HepG2 (cell line): ENCODE data around the gene SUPT20HL2. TPM values are rescaled to one million over a fixed set of nuclear protein-coding genes. Genes with fewer than 3 reads are reported as not detected.

Experiments used
- BORCS8-MEF2B ChIP-seq: sonication (generic); formaldehyde crosslinking; IDR thresholded peaks from 2 replicates; pipeline ENCODE4 v1.8.0; 2022; ENCODE audit warnings: mild to moderate bottlenecking, missing genetic modification reagents
- DBP ChIP-seq: sonication (generic); formaldehyde crosslinking; IDR thresholded peaks from 2 replicates; pipeline ENCODE4 v1.4.0; 2020; ENCODE audit warnings: missing genetic modification reagents; ENCODE audit errors: not compliant biosample characterization
- E2F5 ChIP-seq: sonication (generic); formaldehyde crosslinking; conservative IDR thresholded peaks from 2 replicates; pipeline ENCODE4 v1.4.0; 2020; ENCODE audit warnings: missing genetic modification reagents
- MXI1 ChIP-seq: IDR thresholded peaks from 3 replicates; pipeline ENCODE4 v1.6.1; 2012; ENCODE audit warnings: low read depth, low read length, inconsistent platforms, borderline replicate concordance
- SMC3 ChIP-seq: IDR thresholded peaks from 2 replicates; pipeline ENCODE4 v1.6.1; 2011; ENCODE audit warnings: low read length, improper control_type of control experiment
- TSC22D2 ChIP-seq: sonication (generic); formaldehyde crosslinking; IDR thresholded peaks from 2 replicates; pipeline ENCODE4 v1.5.1; 2020; ENCODE audit warnings: missing genetic modification reagents, mild to moderate bottlenecking, borderline replicate concordance
- ZNF274 ChIP-seq: sonication (generic); formaldehyde crosslinking; IDR thresholded peaks from 2 replicates; pipeline ENCODE4 v1.5.1; 2020; ENCODE audit warnings: mild to moderate bottlenecking, missing genetic modification reagents
- ZNF34 ChIP-seq: sonication (generic); formaldehyde crosslinking; IDR thresholded peaks from 2 replicates; pipeline ENCODE4 v1.4.0; 2020; ENCODE audit warnings: mild to moderate bottlenecking, missing genetic modification reagents, borderline replicate concordance
- ZNF879 ChIP-seq: sonication (generic); formaldehyde crosslinking; IDR thresholded peaks from 2 replicates; pipeline ENCODE4 v1.8.1; 2023; ENCODE audit warnings: missing genetic modification reagents
- polyA plus RNA-seq, 8 experiments: library from polyadenylated mRNA; depleted of rRNA in 3 of 8; stranded (reverse) in 7 of 8; unstranded in 1 of 8; fragments of >200 nt; fragmentation: Illumina TruSeq in 4 of 8; extraction: Trizol in 4 of 8; gene quantifications; 2 replicates each; pipeline versions ENCODE4 v1.2.1 to v1.2.3, GENCODE V29; 2011 to 2016; ENCODE audit warnings: low read depth in 4 of 8, missing spikeins in 1 of 8, mixed read lengths in 1 of 8; ENCODE audit not compliant: insufficient read depth in 1 of 8
- total RNA-seq, 5 experiments: library from RNA; depleted of rRNA; stranded (reverse); fragments of >200 nt; fragmentation: Illumina TruSeq; extraction: Trizol; gene quantifications; 2 replicates each; pipeline ENCODE4 v1.2.3, GENCODE V29; 2016; ENCODE audit warnings: low read depth in 1 of 5
- TF ChIP-seq, protein P1 (sequence below): sonication (generic); formaldehyde crosslinking; IDR thresholded peaks from 2 replicates; pipeline ENCODE4 v1.5.0; 2020; ENCODE audit warnings: mild to moderate bottlenecking, missing genetic modification reagents, moderate library complexity
- TF ChIP-seq, protein P2 (sequence below): sonication (generic); formaldehyde crosslinking; conservative IDR thresholded peaks from 2 replicates; pipeline ENCODE4 v1.4.0; 2020; ENCODE audit warnings: missing genetic modification reagents

SUPT20HL2 gene
- total and polyA plus RNA-seq, 2 of the 13 experiments (the other 11 are each of a cell fraction or from before 2014, with no cell fraction given): not detected

GRCh38 chrX:24294619-24295018, 19.2 kb downstream of the SUPT20HL2 start (continued):
- TF ChIP-seq TSC22D2 (CRISPR knock-in tag): no peak
- no peak for TF ChIP-seq BORCS8-MEF2B (CRISPR knock-in tag)
- TF ChIP-seq, protein P1, sequence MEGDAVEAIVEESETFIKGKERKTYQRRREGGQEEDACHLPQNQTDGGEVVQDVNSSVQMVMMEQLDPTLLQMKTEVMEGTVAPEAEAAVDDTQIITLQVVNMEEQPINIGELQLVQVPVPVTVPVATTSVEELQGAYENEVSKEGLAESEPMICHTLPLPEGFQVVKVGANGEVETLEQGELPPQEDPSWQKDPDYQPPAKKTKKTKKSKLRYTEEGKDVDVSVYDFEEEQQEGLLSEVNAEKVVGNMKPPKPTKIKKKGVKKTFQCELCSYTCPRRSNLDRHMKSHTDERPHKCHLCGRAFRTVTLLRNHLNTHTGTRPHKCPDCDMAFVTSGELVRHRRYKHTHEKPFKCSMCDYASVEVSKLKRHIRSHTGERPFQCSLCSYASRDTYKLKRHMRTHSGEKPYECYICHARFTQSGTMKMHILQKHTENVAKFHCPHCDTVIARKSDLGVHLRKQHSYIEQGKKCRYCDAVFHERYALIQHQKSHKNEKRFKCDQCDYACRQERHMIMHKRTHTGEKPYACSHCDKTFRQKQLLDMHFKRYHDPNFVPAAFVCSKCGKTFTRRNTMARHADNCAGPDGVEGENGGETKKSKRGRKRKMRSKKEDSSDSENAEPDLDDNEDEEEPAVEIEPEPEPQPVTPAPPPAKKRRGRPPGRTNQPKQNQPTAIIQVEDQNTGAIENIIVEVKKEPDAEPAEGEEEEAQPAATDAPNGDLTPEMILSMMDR (CRISPR knock-in tag): peak; percentile 47
- no peak for TF ChIP-seq ZNF274 (CRISPR knock-in tag)
- TF ChIP-seq MXI1: no peak
- TF ChIP-seq, protein P2, sequence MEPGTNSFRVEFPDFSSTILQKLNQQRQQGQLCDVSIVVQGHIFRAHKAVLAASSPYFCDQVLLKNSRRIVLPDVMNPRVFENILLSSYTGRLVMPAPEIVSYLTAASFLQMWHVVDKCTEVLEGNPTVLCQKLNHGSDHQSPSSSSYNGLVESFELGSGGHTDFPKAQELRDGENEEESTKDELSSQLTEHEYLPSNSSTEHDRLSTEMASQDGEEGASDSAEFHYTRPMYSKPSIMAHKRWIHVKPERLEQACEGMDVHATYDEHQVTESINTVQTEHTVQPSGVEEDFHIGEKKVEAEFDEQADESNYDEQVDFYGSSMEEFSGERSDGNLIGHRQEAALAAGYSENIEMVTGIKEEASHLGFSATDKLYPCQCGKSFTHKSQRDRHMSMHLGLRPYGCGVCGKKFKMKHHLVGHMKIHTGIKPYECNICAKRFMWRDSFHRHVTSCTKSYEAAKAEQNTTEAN (CRISPR knock-in tag): no peak
- no peak for TF ChIP-seq DBP (CRISPR knock-in tag)
- no peak for TF ChIP-seq ZNF34 (CRISPR knock-in tag)
- no peak for TF ChIP-seq ZNF879
- peak; percentile 18; the same call in 1 of the 2 replicates for TF ChIP-seq SMC3
- TF ChIP-seq E2F5 (CRISPR knock-in tag): no peak
